Measurements from ENCODE around the gene TXNDC11. TPM values are rescaled to one million over a fixed set of nuclear protein-coding genes. Genes with fewer than 3 reads are reported as not detected.
A peak's percentile ranks its signal among the peaks of the same experiment; 100 is the strongest.

TXNDC11 gene
- total RNA-seq, 1 donor from 2014 or later: 86.5 TPM

GRCh38 chr16:11670171-11671131 lies 72.2 kb downstream of the TXNDC11 start:
- Histone ChIP-seq H3K4me1 (peaks cover 15 to 46% of the 10 kb centered on the region in 2 donors), H3K27ac (peak overlapping the region; percentile 78 to 81), H3K27me3 (no peaks in the 10 kb centered on the region), H3K36me3 (peaks cover 0 to under 1% of the 10 kb centered on the region in 2 donors), H3K4me3 (peak overlapping the region; percentile 95 to 98), H3K9me3 (no peaks in the 10 kb centered on the region)
- no peak for DNase-seq (ENCODE audit: low spot score in 2 of 2)
- intact Hi-C loops (cut with DNase I): no loop called here
- no peak for TF ChIP-seq CTCF (IDR thresholded peaks at IDR 0.05)

- Histone ChIP-seq H3K9me3 (no peaks in the 10 kb centered on the region), H3K36me3 (no peaks in the 10 kb centered on the region), H3K27ac (peak overlapping the region; percentile 78 to 81), H3K4me1 (peaks cover 15 to 43% of the 10 kb centered on the region in 2 donors), H3K4me3 (peak overlapping the region; percentile 95 to 98), H3K27me3 (no peaks in the 10 kb centered on the region)
- intact Hi-C loops (cut with DNase I): loop anchor here (2.0 to 10.0 kb wide), 2 partner anchors 173 to 415 kb away; partner anchors contain the start of gene SOCS1
- no peak for TF ChIP-seq CTCF (IDR thresholded peaks at IDR 0.05)
- DNase-seq (ENCODE audit: low spot score in 2 of 2): peak; percentile 47 to 83
These were observed 73.1 kb downstream of the TXNDC11 start for GRCh38 chr16:11669380-11670146.

GRCh38 chr16:11668623-11669379 lies 73.9 kb downstream of the TXNDC11 start:
- Histone ChIP-seq H3K27me3 (no peaks in the 10 kb centered on the region), H3K36me3 (no peaks in the 10 kb centered on the region), H3K4me3 (peak overlapping the region; percentile 95 to 98), H3K27ac (peak overlapping the region; percentile 78 to 81), H3K9me3 (no peaks in the 10 kb centered on the region), H3K4me1 (peaks cover 15 to 39% of the 10 kb centered on the region in 2 donors)
- DNase-seq (ENCODE audit: low spot score in 2 of 2): no peak
- no peak for TF ChIP-seq CTCF (IDR thresholded peaks at IDR 0.05)
- intact Hi-C loops (cut with DNase I): loop anchor here (1.0 to 10.0 kb wide), 4 partner anchors 28 to 414 kb away; partner anchors contain the start of gene SOCS1

- Histone ChIP-seq H3K36me3 (no peaks in the 10 kb centered on the region), H3K9me3 (no peaks in the 10 kb centered on the region), H3K4me3 (peak within 1 kb of the TSS; percentile 95 to 98), H3K27ac (peak within 1 kb of the TSS; percentile 78 to 81), H3K4me1 (peaks cover 9 to 34% of the 10 kb centered on the region in 2 donors), H3K27me3 (no peaks in the 10 kb centered on the region)
- DNase-seq (ENCODE audit: low spot score in 2 of 2): peak; percentile 52 to 93
- intact Hi-C loops (cut with DNase I): loop anchor here (1.0 to 10.0 kb wide), 4 partner anchors 28 to 413 kb away; partner anchors contain the start of gene SOCS1
- no peak for TF ChIP-seq CTCF (IDR thresholded peaks at IDR 0.05)
These were observed 74.6 kb downstream of the TXNDC11 start, which contains the start of gene SNN for GRCh38 chr16:11667824-11668622. Gene SNN, plus strand, starts transcription at chr16:11668455. Its CDS starts 7,605 bp downstream, at chr16:11676060.

All from ascending aorta (tissue), 2 donors.